Forelimb muscle (tissue), 1 donor: ENCODE measurements around the gene POLR3E. TPM values are rescaled to one million over a fixed set of nuclear protein-coding genes. Genes with fewer than 3 reads are reported as not detected.

ENCODE experiments used
- polyA plus RNA-seq: library from polyadenylated mRNA; unstranded; fragments of 120-200 nt; gene quantifications from one replicate; pipeline ENCODE4 v1.2.1, GENCODE V29; 2013; ENCODE audit not compliant: insufficient read length

The POLR3E gene
- polyA plus RNA-seq, 1 donor, result 39.4 TPM

Other genes with a start within 250 kb of the POLR3E start
- gene VWA3A, start 204.9 kb upstream of the POLR3E start, polyA plus RNA-seq, result 0.39 TPM
- gene SDR42E2, start 134.9 kb upstream of the POLR3E start, polyA plus RNA-seq, result not detected
- 54.0 TPM for gene EEF2K, start 91.1 kb upstream of the POLR3E start, polyA plus RNA-seq
- 15.2 TPM for gene CDR2, start 77.2 kb downstream of the POLR3E start, polyA plus RNA-seq
- 118 TPM for gene NPIPB5, start 213.5 kb downstream of the POLR3E start, polyA plus RNA-seq